SK-N-MC (cell line): ENCODE data around the gene SCLY.

Source experiments
- EZH2 ChIP-seq: fragments of 200-600 bp; sonication (generic); IDR thresholded peaks from one replicate; pipeline ENCODE4 v1.6.1; 2017; ENCODE audit warnings: antibody characterized with exemption
- POLR2AphosphoS5 ChIP-seq: IDR thresholded peaks from 2 replicates; pipeline ENCODE4 v1.6.1; 2012; ENCODE audit warnings: mild to moderate bottlenecking, low read depth, low read length, borderline replicate concordance

- TF ChIP-seq POLR2AphosphoS5, result no peak
- no peak for TF ChIP-seq EZH2
Observed at GRCh38 chr2:238148981-238149380, 88.2 kb downstream of the SCLY start.
